PFSK-1 (cell line): ENCODE results near the gene PKP1.

Source experiments
- POLR2AphosphoS5 ChIP-seq: IDR thresholded peaks from 2 replicates; pipeline ENCODE4 v1.6.1; 2012; ENCODE audit warnings: low read depth, mild to moderate bottlenecking, control low read depth, low read length, moderate library complexity
- REST ChIP-seq, 2 experiments: IDR thresholded peaks; 2 replicates each; pipeline versions ENCODE4 v1.6.1 to v1.8.0; 2011 to 2012; ENCODE audit warnings: low read depth in 2 of 2, low read length in 2 of 2, control low read depth in 1 of 2, inconsistent platforms in 1 of 2, mild to moderate bottlenecking in 1 of 2, moderate library complexity in 1 of 2; ENCODE audit not compliant: insufficient read depth in 1 of 2
- SIN3A ChIP-seq: IDR thresholded peaks from 2 replicates; pipeline ENCODE4 v1.6.1; 2012; ENCODE audit warnings: mild to moderate bottlenecking, low read length, moderate library complexity, borderline replicate concordance; ENCODE audit not compliant: insufficient read depth
- TAF1 ChIP-seq: IDR thresholded peaks from 2 replicates; pipeline ENCODE4 v1.6.1; 2012; ENCODE audit warnings: low read length, control low read depth, borderline replicate concordance; ENCODE audit not compliant: insufficient read depth

GRCh38 chr1:201282216-201282615, 1.1 kb upstream of the PKP1 start:
- no peak for TF ChIP-seq REST (IDR thresholded peaks at IDR 0.05; ENCODE audit: insufficient read depth in 1 of 2, low read depth in 2 of 2, low read length in 2 of 2)
- TF ChIP-seq POLR2AphosphoS5 = no peak
- no peak for TF ChIP-seq TAF1
- no peak for TF ChIP-seq SIN3A
